Endothelial cell (in vitro differentiated cells): ENCODE results near the gene NRG2. TPM values are rescaled to one million over a fixed set of nuclear protein-coding genes. Genes with fewer than 3 reads are reported as not detected.

Experiments used
- DNase-seq: peaks from one replicate; pipeline ENCODE4 v3.0.0; 2021; ENCODE audit warnings: low spot score
- H3K27ac Mint-ChIP-seq: one replicate; pipeline ENCODE4 v1.8.0; 2021; ENCODE audit warnings: mixed read lengths, inconsistent platforms; ENCODE audit not compliant: unreplicated experiment
- H3K27me3 Mint-ChIP-seq: one replicate; pipeline ENCODE4 v1.8.0; 2021; ENCODE audit warnings: mild to moderate bottlenecking, moderate library complexity, mixed read lengths, inconsistent platforms; ENCODE audit not compliant: unreplicated experiment
- H3K36me3 Mint-ChIP-seq: one replicate; pipeline ENCODE4 v1.8.0; 2021; ENCODE audit warnings: mild to moderate bottlenecking, low read depth, mixed read lengths, inconsistent platforms; ENCODE audit not compliant: unreplicated experiment
- H3K4me1 Mint-ChIP-seq: one replicate; pipeline ENCODE4 v1.8.0; 2021; ENCODE audit warnings: mild to moderate bottlenecking, mixed read lengths, inconsistent platforms; ENCODE audit not compliant: unreplicated experiment
- H3K4me3 Mint-ChIP-seq: one replicate; pipeline ENCODE4 v1.8.0; 2021; ENCODE audit warnings: mild to moderate bottlenecking, mixed read lengths, inconsistent platforms; ENCODE audit not compliant: unreplicated experiment
- H3K9me3 Mint-ChIP-seq: one replicate; pipeline ENCODE4 v1.8.0; 2021; ENCODE audit warnings: mixed read lengths, inconsistent platforms; ENCODE audit not compliant: unreplicated experiment
- CTCF ChIP-seq: fragments of 200-600 bp; sonication (generic); IDR thresholded peaks from one replicate; pipeline ENCODE4 v1.5.0; 2021; ENCODE audit warnings: antibody characterized with exemption; ENCODE audit not compliant: unreplicated experiment
- total RNA-seq: library from RNA; stranded (reverse); fragmentation: NEBNext Ultra II Directional; extraction: Animal tissue kit (Norgen Biotek cat#: 25700); gene quantifications from one replicate; pipeline ENCODE4 v1.2.1, GENCODE V29; 2021; ENCODE audit not compliant: unreplicated experiment

Gene NRG2
- total RNA-seq, 1 donor from 2014 or later: not detected

DNA sequence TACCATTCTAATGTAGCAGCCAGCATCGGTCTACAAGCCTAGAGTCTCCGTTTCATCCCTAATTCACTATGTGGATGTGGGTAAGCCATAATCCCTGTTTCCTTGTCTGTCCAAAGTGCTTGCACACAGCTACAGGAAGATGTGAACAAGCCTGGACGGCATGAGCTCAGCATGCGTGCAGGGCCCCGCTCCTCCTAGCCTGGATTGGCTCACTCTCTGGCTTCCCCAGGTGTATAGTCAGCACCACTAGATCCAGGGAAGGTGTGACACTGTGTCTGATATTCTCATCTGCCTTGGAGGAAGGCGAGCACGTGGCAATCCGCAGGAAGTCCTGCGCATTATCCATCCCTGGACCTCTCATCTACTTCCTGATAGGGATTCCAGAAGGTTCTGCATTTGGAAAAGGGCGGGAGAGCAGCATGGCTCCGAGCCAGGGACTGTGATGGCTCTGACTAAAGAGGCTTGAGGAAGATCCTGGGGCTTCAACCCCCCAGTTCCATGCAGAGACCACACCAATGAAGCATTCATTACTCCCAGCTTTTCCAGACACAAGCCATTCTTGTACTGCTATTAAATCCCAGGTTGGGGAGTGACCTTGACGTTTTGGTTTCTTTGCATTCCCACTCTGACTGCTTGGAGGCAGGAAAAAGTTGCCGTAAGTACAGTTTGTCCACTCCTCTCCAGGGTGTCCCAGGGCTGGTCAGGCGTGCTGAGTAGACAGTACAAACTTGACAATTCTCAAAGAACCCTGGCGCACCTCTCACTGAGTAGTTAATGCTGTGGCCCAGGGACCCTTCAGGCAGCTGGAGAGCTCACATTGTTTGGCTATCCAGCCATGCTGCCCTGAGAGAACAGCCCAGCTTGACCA lies 181.8 kb downstream of the NRG2 start:
- Mint-ChIP-seq H3K4me1 (no peaks in the 10 kb centered on the region), H3K36me3 (no peaks in the 10 kb centered on the region)

GRCh38 chr5:139859013-139859412 lies 184.1 kb downstream of the NRG2 start:
- H3K36me3 Mint-ChIP-seq: no peaks in the 10 kb centered on the region
- no peaks in the 10 kb centered on the region for H3K9me3 Mint-ChIP-seq
- no peak overlapping the region for H3K4me3 Mint-ChIP-seq
- DNase-seq: no peak
- H3K27me3 Mint-ChIP-seq: peaks cover 5% of the 10 kb centered on the region
- peaks cover 2% of the 10 kb centered on the region for H3K4me1 Mint-ChIP-seq
- TF ChIP-seq CTCF: no peak
- no peak overlapping the region for H3K27ac Mint-ChIP-seq

More for the DNA sequence above, 181.8 kb downstream of the NRG2 start:
- Mint-ChIP-seq H3K27me3 (peaks cover 5% of the 10 kb centered on the region), H3K27ac (no peak overlapping the region), H3K9me3 (no peaks in the 10 kb centered on the region), H3K4me3 (no peak overlapping the region)
- no peak for TF ChIP-seq CTCF
- DNase-seq: no peak

DNA sequence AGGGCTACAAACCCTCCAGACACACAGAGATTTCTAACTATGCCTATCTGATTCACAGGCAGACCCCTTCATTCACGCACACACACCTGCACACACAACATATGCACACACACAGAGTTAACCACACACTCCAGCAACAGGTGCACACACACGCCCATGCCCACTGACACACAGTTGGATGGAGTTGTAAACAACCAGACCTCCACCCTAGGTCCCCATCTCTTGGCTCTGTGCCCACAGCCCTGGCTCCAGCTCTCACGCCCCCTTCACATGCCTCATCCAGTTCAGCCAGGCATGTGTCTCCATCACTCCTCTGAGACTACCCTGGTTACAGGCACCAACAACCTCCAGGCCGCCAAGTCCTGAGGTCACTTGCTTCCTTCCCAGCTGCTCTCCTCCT lies 186.4 kb downstream of the NRG2 start:
- DNase-seq: no peak
- Mint-ChIP-seq H3K27ac (no peak overlapping the region), H3K4me3 (no peak overlapping the region), H3K36me3 (no peaks in the 10 kb centered on the region), H3K4me1 (peaks cover 10% of the 10 kb centered on the region), H3K9me3 (no peaks in the 10 kb centered on the region), H3K27me3 (peaks cover 9% of the 10 kb centered on the region)
- no peak for TF ChIP-seq CTCF

DNA sequence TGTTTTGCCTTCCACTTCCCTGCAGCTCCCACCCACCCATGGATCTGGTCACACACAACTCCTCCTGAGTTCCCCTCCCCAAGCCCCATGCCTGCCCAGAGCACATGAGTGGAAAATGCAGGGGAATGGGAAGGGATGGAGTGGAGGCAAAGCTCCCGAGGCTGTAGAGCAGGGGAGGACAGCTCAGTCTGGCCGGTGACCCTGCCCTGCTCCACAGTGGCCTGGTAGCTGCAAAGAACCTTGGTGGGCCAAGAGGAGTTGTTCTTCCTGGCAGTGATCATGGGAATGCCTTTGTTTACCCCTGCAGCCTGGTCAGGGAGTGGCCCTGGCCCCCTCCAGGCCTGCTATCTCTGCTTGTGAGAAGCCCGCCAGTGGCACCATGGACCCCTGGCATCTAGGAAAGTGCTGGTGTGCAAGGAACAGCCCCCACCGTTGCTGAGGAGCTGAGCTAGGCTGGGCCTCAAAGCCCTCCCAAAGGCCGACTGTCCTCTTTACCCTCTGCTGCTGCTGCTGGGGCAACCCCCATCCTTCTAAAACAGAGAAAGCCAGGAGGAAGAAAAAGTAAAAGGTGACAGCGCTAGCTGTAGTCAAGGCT lies 187.1 kb downstream of the NRG2 start:
- H3K36me3 Mint-ChIP-seq: no peaks in the 10 kb centered on the region

More for the DNA sequence above, 187.1 kb downstream of the NRG2 start:
- H3K9me3 Mint-ChIP-seq: no peaks in the 10 kb centered on the region
- H3K4me3 Mint-ChIP-seq: no peak overlapping the region
- no peak for TF ChIP-seq CTCF
- no peak overlapping the region for H3K27ac Mint-ChIP-seq
- H3K4me1 Mint-ChIP-seq: peaks cover 10% of the 10 kb centered on the region
- peaks cover 9% of the 10 kb centered on the region for H3K27me3 Mint-ChIP-seq
- no peak for DNase-seq
